ENCODE measurements around the gene SPESP1.

- TF ChIP-seq, protein P1, sequence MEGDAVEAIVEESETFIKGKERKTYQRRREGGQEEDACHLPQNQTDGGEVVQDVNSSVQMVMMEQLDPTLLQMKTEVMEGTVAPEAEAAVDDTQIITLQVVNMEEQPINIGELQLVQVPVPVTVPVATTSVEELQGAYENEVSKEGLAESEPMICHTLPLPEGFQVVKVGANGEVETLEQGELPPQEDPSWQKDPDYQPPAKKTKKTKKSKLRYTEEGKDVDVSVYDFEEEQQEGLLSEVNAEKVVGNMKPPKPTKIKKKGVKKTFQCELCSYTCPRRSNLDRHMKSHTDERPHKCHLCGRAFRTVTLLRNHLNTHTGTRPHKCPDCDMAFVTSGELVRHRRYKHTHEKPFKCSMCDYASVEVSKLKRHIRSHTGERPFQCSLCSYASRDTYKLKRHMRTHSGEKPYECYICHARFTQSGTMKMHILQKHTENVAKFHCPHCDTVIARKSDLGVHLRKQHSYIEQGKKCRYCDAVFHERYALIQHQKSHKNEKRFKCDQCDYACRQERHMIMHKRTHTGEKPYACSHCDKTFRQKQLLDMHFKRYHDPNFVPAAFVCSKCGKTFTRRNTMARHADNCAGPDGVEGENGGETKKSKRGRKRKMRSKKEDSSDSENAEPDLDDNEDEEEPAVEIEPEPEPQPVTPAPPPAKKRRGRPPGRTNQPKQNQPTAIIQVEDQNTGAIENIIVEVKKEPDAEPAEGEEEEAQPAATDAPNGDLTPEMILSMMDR (conservative IDR thresholded peaks at IDR 0.05 in 1 of 2, IDR thresholded peaks at IDR 0.05 in 1 of 2; ENCODE audit: low read depth in 1 of 2, low read length in 2 of 2): no peak
- no peak for TF ChIP-seq EZH2 (IDR thresholded peaks at IDR 0.05; ENCODE audit: low read length, missing control alignments)
Observed at GRCh38 chr15:68986322-68986721, 56.0 kb downstream of the SPESP1 start.
